DOHH2 (cell line): ENCODE results near the gene SLC7A11.

ENCODE experiments used
- H3F3A ChIP-seq: fragments of 200-600 bp; sonication (generic), shearing (Covaris generic); 2 replicates; pipeline ENCODE4 v1.6.0; 2016; ENCODE audit warnings: antibody characterized with exemption, mild to moderate bottlenecking; ENCODE audit not compliant: control insufficient read depth, insufficient read depth
- H3K27ac ChIP-seq: fragments of 200-600 bp; sonication (generic); 2 replicates; pipeline ENCODE4 v1.5.1; 2014; ENCODE audit warnings: low read depth, mild to moderate bottlenecking, low read length, moderate library complexity
- H3K27me3 ChIP-seq: fragments of 200-600 bp; sonication (generic); 2 replicates; pipeline ENCODE4 v1.6.1; 2014; ENCODE audit warnings: mild to moderate bottlenecking, low read length, mixed read lengths; ENCODE audit not compliant: control insufficient read depth
- H3K36me3 ChIP-seq: fragments of 200-600 bp; sonication (generic); 2 replicates; pipeline ENCODE4 v1.6.1; 2014; ENCODE audit warnings: mild to moderate bottlenecking, low read length, moderate library complexity, mixed read lengths; ENCODE audit not compliant: control insufficient read depth
- H3K4me1 ChIP-seq: fragments of 200-600 bp; sonication (generic); 2 replicates; pipeline ENCODE4 v1.6.1; 2014; ENCODE audit warnings: mild to moderate bottlenecking, low read length, mixed read lengths; ENCODE audit not compliant: control insufficient read depth
- H3K4me2 ChIP-seq: fragments of 200-600 bp; sonication (generic); 2 replicates; pipeline ENCODE4 v1.6.0; 2014; ENCODE audit warnings: mild to moderate bottlenecking, low read length, moderate library complexity
- H3K4me3 ChIP-seq: fragments of 200-600 bp; sonication (generic); 2 replicates; pipeline ENCODE4 v1.5.1; 2014; ENCODE audit warnings: mild to moderate bottlenecking, low read length, mixed read lengths
- H3K79me2 ChIP-seq: fragments of 200-600 bp; sonication (generic); 2 replicates; pipeline ENCODE4 v1.6.1; 2014; ENCODE audit warnings: mild to moderate bottlenecking, low read length, mixed read lengths; ENCODE audit not compliant: control insufficient read depth
- H3K9me2 ChIP-seq: fragments of 200-600 bp; sonication (generic); replicated peaks from 2 replicates; pipeline ENCODE4 v1.6.1; 2014; ENCODE audit warnings: mild to moderate bottlenecking, low read length, mixed read lengths; ENCODE audit not compliant: control insufficient read depth
- H3K9me3 ChIP-seq: fragments of 200-600 bp; sonication (generic); 2 replicates; pipeline ENCODE4 v1.6.1; 2014; ENCODE audit warnings: antibody characterized with exemption, low read length, mixed read lengths; ENCODE audit not compliant: control insufficient read depth, insufficient read depth
- H4K20me1 ChIP-seq: fragments of 200-600 bp; sonication (generic); 2 replicates; pipeline ENCODE4 v1.6.0; 2014; ENCODE audit warnings: low read depth, mild to moderate bottlenecking, antibody characterized with exemption, low read length, moderate library complexity; ENCODE audit not compliant: control insufficient read depth, insufficient read depth
- CTCF ChIP-seq: fragments of 200-600 bp; sonication (generic); IDR thresholded peaks from one replicate; pipeline ENCODE4 v1.5.1; 2014; ENCODE audit warnings: antibody characterized with exemption, mild to moderate bottlenecking, low read depth, low read length; ENCODE audit not compliant: poor library complexity, severe bottlenecking
- EZH2phosphoT487 ChIP-seq: fragments of 200-600 bp; sonication (generic); IDR thresholded peaks from 2 replicates; pipeline ENCODE4 v1.6.1; 2017; ENCODE audit warnings: borderline replicate concordance, mild to moderate bottlenecking, antibody characterized with exemption, low read length, moderate library complexity, mixed read lengths

SLC7A11 gene

DNA sequence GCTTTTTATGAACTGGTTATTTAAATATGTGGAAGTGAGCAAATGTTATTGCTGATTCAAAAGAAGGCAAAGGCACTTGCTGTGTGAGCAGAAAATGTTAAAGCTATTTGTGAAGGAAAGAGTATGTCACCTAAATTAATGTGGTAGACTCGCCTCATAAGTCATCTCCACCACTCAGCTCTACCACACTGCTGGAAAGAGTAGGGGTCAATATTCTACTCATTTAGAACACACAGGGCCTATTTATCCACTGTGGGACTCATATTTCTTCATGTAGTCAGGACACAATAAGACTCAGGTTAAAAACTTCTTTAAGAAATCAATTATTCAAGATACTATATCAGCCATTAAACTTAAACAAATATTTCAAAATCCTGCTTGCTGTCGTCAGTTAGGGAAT lies 106.5 kb downstream of the SLC7A11 start:
- Histone ChIP-seq H3F3A (no peaks in the 10 kb centered on the region), H3K27me3 (no peaks in the 10 kb centered on the region), H3K4me1 (no peaks in the 10 kb centered on the region), H3K27ac (no peak overlapping the region), H3K9me2 (no peaks in the 10 kb centered on the region), H3K36me3 (no peaks in the 10 kb centered on the region), H3K4me3 (no peak overlapping the region), H4K20me1 (no peaks in the 10 kb centered on the region), H3K79me2 (no peaks in the 10 kb centered on the region), H3K4me2 (no peak overlapping the region), H3K9me3 (no peaks in the 10 kb centered on the region)
- no peak for TF ChIP-seq CTCF
- no peak for TF ChIP-seq EZH2phosphoT487

DNA sequence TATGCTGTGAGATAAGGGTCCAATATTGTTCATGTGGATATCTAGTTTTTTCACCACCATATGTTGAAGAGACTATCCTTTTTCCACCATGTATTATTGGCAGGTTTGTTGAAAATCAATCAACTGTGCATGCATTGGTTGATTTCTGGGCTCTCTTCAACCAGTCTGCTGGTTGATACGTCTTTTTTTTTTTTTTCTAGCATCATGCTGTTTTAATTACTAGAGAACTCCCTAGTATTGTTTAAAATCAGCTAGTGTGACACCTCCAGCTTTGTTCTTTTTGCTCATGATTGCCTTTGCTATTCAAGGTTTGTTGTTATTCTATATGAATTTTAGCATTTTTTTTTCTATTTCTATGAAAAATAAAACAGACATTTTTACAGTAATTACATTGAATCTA lies 123.9 kb downstream of the SLC7A11 start:
- H3K36me3 ChIP-seq, result no peaks in the 10 kb centered on the region
- TF ChIP-seq CTCF (no peak), EZH2phosphoT487 (no peak)
- H3K4me1 ChIP-seq, result peaks cover 14% of the 10 kb centered on the region
- H3K79me2 ChIP-seq, result no peaks in the 10 kb centered on the region
- H3K4me3 ChIP-seq, result no peak overlapping the region
- no peaks in the 10 kb centered on the region for H3K9me2 ChIP-seq
- H3K27ac ChIP-seq, result no peak overlapping the region
- H3K9me3 ChIP-seq, result no peaks in the 10 kb centered on the region
- H3K27me3 ChIP-seq, result no peaks in the 10 kb centered on the region
- H4K20me1 ChIP-seq, result no peaks in the 10 kb centered on the region
- no peak overlapping the region for H3K4me2 ChIP-seq
- no peaks in the 10 kb centered on the region for H3F3A ChIP-seq

GRCh38 chr4:138115053-138115452 lies 127.1 kb downstream of the SLC7A11 start:
- Histone ChIP-seq H3K27me3 (no peaks in the 10 kb centered on the region), H3K27ac (no peak overlapping the region)

More at GRCh38 chr4:138115053-138115452, 127.1 kb downstream of the SLC7A11 start:
- TF ChIP-seq EZH2phosphoT487 (no peak), CTCF (no peak)
- no peak overlapping the region for H3K4me2 ChIP-seq
- no peaks in the 10 kb centered on the region for H3K79me2 ChIP-seq
- no peak overlapping the region for H3K4me3 ChIP-seq
- H3K9me2 ChIP-seq, result no peaks in the 10 kb centered on the region
- no peaks in the 10 kb centered on the region for H3F3A ChIP-seq
- H3K9me3 ChIP-seq, result no peaks in the 10 kb centered on the region
- H4K20me1 ChIP-seq, result no peaks in the 10 kb centered on the region
- no peaks in the 10 kb centered on the region for H3K36me3 ChIP-seq
- peaks cover 14% of the 10 kb centered on the region for H3K4me1 ChIP-seq
